ENCODE measurements around the gene RAB28.

RAB28 gene

DNA sequence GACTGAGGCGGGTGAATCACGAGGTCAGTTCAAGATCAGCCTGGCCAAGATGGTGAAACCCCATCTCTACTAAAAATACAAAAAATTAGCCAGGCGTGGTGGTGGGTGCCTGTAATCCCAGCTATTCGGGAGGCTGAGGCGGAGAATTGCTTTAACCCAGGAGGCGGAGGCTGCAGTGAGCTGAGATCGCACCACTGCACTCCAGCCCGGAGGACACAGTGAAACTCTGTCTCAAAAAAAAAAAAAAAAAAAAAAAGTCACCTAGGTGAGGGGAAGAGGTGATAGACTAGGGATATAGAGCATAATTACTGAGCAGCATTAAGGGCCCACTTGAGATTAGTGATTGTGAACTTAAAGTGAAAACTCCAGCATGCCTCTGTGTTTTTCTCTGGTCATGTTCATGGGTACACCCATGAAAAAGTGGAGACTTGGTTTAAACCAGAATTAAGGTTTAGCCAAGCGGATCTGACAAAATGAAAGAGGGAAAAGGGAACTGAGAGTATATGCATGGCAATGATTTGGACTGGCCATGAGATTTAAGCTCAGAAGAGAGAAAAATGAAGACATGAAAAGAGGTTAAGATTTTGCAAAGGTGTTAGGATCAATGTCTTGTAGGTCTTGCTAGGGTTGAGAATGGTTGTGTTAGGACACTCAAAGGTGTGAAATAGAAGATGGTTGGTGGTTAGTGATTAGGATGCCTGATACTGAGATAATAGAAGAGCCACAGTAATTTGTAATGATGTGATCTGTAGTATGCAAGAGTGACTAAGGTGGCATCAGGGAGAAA, 105.0 kb downstream of the RAB28 start:
- TF ChIP-seq, protein P1, sequence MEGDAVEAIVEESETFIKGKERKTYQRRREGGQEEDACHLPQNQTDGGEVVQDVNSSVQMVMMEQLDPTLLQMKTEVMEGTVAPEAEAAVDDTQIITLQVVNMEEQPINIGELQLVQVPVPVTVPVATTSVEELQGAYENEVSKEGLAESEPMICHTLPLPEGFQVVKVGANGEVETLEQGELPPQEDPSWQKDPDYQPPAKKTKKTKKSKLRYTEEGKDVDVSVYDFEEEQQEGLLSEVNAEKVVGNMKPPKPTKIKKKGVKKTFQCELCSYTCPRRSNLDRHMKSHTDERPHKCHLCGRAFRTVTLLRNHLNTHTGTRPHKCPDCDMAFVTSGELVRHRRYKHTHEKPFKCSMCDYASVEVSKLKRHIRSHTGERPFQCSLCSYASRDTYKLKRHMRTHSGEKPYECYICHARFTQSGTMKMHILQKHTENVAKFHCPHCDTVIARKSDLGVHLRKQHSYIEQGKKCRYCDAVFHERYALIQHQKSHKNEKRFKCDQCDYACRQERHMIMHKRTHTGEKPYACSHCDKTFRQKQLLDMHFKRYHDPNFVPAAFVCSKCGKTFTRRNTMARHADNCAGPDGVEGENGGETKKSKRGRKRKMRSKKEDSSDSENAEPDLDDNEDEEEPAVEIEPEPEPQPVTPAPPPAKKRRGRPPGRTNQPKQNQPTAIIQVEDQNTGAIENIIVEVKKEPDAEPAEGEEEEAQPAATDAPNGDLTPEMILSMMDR (IDR thresholded peaks at IDR 0.05; ENCODE audit: extremely low read depth, insufficient read depth, missing control alignments) = no peak
- in situ Hi-C loops (cut with MboI; ENCODE audit: low pct_unique_long_range_greater_than_20kb, low sequenced_read_pairs, unreplicated experiment) = no loop called here
- DNase-seq (ENCODE audit: low spot score) = peak; percentile 9

DNA sequence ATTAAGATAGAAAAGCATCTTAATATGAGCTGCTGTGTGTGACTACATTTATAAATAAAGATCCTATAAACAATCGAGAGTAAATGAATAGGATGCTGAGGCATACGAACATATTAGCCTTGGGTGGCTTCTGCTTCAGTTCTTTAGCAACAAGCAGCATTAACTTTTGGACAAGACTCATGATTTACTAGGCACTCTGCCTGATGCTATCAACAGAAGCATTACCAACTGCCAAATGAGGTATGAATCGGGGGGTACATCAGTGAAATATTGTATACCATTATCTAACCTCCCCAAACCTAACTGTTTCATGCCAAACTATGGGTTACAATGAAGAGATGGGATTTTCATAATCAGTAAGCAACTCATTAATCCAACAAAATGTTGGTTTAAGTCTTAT, 113.1 kb downstream of the RAB28 start:
- DNase-seq (ENCODE audit: low spot score) = no peak
- TF ChIP-seq, protein P1 (IDR thresholded peaks at IDR 0.05; ENCODE audit: extremely low read depth, insufficient read depth, missing control alignments) = no peak
- in situ Hi-C loops (cut with MboI; ENCODE audit: low pct_unique_long_range_greater_than_20kb, low sequenced_read_pairs, unreplicated experiment) = no loop called here

DNA sequence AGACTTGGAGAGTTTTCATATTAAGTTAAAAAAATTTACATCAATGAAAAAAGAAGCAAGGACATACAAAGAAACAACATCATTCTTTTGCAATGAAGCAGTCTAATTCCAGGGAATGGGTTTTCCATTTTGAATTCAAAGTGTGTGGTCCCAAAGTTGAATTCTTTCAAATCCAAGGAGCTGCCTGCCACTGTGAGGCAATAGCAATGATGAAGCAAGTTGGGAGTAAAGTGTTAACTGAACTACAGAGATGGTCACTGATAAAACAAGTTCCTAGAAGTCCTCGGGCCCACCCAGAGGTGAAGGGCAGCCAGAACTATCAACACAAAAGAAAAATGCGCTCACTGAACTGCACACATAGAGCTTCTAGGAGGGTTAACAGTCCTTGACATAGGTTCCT, 115.9 kb downstream of the RAB28 start:
- DNase-seq (ENCODE audit: low spot score) = no peak
- in situ Hi-C loops (cut with MboI; ENCODE audit: low pct_unique_long_range_greater_than_20kb, low sequenced_read_pairs, unreplicated experiment) = no loop called here
- TF ChIP-seq, protein P1 (IDR thresholded peaks at IDR 0.05; ENCODE audit: extremely low read depth, insufficient read depth, missing control alignments) = no peak

DNA sequence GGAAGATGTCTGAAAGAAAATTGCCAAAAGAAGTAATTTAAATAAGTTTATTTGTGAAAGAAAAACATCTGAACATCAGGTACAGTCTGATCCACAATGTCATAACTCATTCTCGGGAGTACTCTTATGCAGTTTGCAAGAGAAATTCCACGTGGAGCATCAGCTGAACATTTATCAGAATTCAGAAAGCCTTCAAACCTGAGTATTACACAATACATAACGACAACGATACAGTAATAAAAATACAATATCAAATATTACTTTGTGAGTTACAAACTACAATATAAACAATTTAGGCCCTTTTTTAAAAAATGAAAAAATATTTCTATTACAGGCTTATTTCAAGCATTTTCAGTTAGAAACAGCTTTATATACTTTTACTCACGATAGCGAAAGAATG, 116.4 kb downstream of the RAB28 start:
- DNase-seq (ENCODE audit: low spot score) = no peak
- in situ Hi-C loops (cut with MboI; ENCODE audit: low pct_unique_long_range_greater_than_20kb, low sequenced_read_pairs, unreplicated experiment) = no loop called here
- TF ChIP-seq, protein P1 (IDR thresholded peaks at IDR 0.05; ENCODE audit: extremely low read depth, insufficient read depth, missing control alignments) = no peak

DNA sequence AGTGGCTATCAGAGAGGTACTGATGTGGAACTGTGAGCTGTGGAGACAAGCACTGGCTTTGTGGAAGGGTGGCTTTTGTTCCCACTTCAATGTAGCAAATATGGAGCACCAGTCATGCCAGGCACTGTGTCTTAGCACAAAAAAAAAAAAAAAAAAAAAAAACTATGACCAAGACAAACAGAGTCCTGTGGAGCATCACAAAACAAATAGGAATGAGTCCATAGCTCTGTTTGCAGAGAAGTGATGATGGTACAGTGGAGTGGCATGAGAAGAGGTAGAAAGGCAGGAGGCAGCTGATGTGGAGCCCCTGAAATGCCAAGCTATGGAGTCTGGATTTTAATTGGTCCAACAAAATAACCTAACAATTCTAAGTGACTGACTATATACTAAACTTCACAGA, 116.9 kb downstream of the RAB28 start:
- in situ Hi-C loops (cut with MboI; ENCODE audit: low pct_unique_long_range_greater_than_20kb, low sequenced_read_pairs, unreplicated experiment) = no loop called here
- TF ChIP-seq, protein P1 (IDR thresholded peaks at IDR 0.05; ENCODE audit: extremely low read depth, insufficient read depth, missing control alignments) = no peak
- no peak for DNase-seq (ENCODE audit: low spot score)

DNA sequence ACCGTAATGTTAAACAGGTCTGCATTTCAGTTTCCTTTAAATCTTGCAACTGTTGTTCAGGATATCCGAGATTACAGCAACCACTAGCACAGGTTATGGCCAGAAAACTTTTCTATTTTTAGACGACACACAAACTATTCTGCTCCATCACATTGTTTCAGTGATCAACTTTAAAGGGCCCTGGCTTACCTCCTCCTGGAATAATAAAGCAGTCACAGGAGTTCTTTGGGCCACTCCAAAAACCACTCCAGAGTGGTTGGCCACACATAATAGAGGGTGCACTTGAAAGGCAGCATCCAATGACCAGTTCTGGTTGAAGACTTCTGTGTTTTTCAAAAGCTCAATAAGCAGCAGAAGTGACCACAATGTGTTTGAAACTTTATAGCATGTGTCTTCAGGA, 118.9 kb downstream of the RAB28 start:
- no peak for DNase-seq (ENCODE audit: low spot score)
- in situ Hi-C loops (cut with MboI; ENCODE audit: low pct_unique_long_range_greater_than_20kb, low sequenced_read_pairs, unreplicated experiment) = no loop called here
- TF ChIP-seq, protein P1 (IDR thresholded peaks at IDR 0.05; ENCODE audit: extremely low read depth, insufficient read depth, missing control alignments) = no peak
